Loucy (cell line): ENCODE measurements around the gene FRMD1.

ENCODE experiments used
- CTCF ChIP-seq: fragments of 200-600 bp; sonication (generic); conservative IDR thresholded peaks from 2 replicates; pipeline ENCODE4 v1.5.1; 2014; ENCODE audit warnings: mild to moderate bottlenecking, antibody characterized with exemption, low read length
- EZH2phosphoT487 ChIP-seq: fragments of 200-600 bp; IDR thresholded peaks from 2 replicates; pipeline ENCODE4 v1.6.1; 2018; ENCODE audit warnings: antibody characterized with exemption, mild to moderate bottlenecking, moderate library complexity, borderline replicate concordance

GRCh38 chr6:168060521-168060931, 18.5 kb downstream of the FRMD1 start:
- TF ChIP-seq CTCF, result no peak
- no peak for TF ChIP-seq EZH2phosphoT487
